GM19043 (cell line): ENCODE data around the gene ADPRM.
"Not testable (repeated sequence)": the region's sequence is repeated elsewhere in the genome, so short reads cannot be mapped to it uniquely, and the experiment has no call there.

ENCODE experiments used
- ATAC-seq: cut with Tn5 transposase; IDR thresholded peaks from one replicate; pipeline ENCODE4 v1.9.1; 2021; ENCODE audit warnings: low read depth; ENCODE audit not compliant: unreplicated experiment

Gene ADPRM

DNA sequence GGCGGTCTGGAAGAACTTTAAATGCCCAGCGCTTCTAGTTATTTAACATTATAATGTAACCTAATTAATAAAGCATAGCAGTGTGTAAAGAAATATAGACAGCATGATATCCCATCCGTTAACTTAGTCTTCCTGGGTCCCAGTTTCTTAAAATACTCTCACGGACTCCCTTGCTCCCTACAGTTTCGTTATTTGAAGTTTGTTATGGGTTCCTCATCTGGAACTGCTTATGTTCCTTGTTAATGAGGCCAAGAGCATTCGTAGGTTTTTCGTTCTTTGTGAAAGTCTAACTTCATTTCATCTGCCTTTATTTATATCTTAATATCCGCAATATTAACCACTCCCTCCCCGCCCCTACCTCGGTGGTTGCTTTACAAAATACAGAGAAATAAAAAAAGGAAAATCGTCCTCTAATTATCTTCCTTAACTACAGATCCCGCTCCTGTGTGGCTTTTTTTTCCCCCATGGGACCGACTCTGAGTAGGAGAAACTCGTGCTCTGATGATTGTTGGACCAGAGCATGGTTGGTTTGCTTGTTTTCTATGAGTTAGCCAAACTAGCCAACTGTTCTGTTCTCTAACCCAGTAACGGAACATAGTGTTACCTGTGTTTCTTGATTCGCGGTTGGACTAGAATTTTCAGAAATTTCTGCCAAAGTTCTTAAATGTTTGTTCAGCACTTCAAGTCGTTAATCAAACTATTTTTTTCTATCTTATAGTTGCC is 863 bp downstream of the ADPRM start:
- ATAC-seq = no peak

DNA sequence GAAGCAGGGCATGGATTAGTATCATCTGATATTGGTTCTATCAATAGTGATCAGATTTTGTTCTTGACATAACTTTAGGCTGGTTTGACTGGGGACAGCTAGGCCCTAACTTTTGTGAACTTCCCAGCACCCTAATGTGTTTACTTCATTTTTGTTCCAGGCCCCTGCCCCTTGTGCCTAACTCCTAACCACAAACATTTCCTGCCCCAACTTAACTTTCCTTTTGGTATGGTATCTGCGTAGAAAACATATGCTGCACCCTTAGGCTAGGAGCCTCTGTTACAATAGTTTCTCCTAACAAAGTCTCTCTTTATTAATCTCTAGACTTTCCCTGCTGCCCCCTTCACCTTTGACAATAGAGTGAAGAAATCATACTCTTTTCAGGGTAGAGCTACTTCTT is 2.5 kb downstream of the ADPRM start:
- no peak for ATAC-seq

DNA sequence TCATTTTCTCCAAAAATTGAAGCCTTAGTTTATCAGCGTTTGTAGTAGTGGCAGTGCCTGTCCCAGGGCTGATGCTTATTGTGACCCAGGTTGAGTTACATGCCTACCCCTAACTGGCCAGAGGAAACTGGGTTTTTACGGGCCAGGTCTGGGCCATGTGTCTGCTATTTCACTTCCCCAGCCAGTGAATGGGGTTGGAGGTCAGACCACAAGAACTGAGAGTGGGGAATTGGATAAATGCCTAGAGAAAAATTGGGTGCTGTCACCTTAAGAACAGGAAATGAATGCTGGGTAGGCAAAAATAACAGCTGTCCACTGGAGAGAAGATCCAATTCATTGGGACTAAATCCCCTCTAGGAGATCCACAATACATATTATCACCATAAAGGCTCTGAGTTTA is 5.2 kb downstream of the ADPRM start:
- ATAC-seq = no peak

- ATAC-seq = no peak
Observed at GRCh38 chr17:10705727-10706126, 8.3 kb downstream of the ADPRM start.

DNA sequence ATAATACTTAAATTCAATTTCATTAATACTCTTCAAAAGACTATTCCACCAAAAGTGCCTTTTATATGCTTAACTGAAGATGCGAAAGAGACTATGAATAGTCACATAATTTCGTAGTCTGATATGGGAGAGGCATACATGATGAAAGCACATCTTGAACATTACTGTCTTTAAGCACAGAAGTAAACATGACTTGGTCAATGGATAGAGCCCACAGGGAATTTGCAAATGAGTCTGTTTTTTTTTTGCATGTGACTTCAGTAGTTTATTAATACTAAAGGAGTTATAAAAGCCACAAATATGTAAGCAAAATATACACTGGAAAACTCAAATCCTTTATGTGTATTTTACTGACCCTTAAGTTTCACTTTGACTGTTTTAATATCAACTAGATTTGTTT is 15.9 kb downstream of the ADPRM start:
- no peak for ATAC-seq

GRCh38 chr17:10716218-10716617 is 18.8 kb downstream of the ADPRM start:
- no peak for ATAC-seq

- ATAC-seq = no peak
Observed at GRCh38 chr17:10718547-10718946, 21.2 kb downstream of the ADPRM start.

DNA sequence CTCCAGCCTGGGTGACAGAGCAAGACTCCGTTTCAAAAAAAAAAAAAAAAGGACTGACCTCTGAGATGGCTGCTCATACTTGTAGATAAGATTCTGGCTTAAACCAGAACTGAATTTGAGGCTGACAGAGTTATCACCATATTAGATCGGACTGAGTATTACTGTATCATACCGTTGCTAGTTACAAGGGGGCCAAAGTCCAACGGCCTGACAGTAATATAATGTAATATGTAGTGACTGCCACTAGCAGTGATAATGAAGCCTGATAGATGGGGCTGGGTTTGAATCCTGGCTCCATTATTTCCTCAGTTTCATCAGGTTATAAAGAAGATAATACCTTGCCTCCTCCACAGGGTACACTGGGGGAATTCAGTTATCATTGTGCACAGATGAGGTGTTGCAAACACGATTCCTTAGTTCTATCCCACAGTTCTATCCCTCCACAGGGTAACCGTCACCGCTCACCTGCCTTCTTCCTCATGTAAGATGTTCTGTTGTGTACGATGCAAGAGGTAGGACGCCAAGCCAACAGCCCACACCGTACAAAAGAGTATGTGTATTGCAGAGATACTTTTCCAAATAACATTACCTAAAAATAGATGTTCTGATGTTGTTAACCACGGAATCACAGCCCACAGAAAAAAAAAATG is 27.3 kb downstream of the ADPRM start:
- no peak for ATAC-seq

DNA sequence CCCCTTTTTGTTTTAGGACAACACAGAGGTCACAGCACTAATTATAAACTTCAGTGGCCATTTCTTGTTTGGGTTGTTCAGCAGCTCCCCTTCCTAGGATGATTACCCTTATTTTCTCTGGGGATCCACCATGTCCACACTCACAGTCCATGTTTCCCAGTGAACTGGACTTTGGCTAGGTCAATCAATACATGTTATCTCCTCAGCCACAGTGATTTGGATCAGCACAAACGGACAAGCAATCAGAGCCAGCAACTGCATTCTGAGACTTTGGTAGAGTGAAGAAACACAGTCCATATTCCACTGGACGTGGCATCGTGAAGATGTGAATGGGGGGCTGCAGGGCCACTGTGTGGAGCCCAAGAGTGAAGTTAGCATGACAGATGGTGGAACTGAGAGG is 27.9 kb downstream of the ADPRM start:
- no peak for ATAC-seq

GRCh38 chr17:10726196-10726595 is 28.8 kb downstream of the ADPRM start:
- ATAC-seq = no peak

DNA sequence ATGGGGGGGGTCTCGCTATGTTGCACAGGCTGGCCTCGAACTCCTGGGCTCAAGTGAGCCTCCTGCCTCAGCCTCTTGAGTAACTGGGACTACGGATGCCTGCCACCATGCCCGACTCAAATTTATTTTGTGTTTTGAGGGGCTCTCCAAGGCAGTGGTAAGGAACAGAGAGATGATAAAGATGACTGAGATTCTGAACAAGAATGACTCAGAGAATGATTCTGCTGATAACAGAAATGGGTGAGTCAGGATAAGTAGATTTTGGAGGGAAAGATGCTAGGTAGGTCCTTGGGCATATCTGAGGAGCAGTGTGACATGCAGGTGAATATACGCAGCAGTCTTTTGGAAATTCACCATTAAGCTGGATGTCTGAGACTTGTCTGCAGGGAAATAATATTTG is 29.8 kb downstream of the ADPRM start:
- ATAC-seq = no peak

GRCh38 chr17:10728331-10728892 is 31.0 kb downstream of the ADPRM start:
- ATAC-seq = no peak

DNA sequence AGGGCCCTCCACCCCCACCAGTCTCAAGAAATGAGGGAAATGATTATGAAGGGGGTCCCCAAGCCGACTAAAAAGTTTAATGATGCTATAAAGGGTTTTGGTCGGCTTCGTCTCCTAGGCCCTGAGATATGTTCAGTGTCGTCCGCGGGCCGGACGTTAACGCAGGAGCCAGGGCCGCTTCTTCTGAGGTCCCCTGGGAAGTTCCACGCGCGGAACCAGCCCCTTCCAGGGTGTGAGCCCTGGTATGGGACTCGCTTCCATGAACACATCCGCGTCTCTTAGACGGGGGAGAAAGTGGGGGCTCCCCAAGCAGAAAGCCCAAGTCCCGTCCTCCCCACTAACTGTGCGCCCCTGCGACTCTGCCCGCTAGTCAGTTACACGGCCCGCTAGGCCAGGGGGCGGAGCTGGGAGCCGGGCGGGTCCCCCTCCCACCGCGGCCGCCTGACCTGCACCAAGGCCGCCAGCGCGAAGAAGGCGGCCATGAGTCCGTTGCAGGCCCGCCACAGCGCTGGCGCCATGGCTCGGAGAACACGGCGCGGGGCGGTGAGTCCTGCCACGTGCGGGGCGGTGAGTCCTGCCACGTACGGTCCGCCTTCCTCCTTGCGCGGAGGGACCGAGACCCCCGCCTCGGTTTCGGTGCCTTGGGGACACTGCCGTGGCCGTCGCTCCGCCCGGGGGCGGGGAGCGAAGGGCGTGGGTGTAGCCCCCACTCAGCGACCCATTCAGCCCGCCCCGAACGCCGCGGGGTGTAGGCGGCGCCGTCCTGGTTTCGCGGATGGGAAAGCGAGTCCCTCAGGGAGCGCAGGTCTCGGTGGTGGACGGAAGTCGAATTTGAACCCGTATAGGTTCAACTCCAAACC is 32.2 kb downstream of the ADPRM start, which contains the start of gene TMEM220:
TMEM220 (minus strand) TSS at position 690 of the 860 bp plus-strand sequence; CDS start at position 518, 172 bp downstream.
- peak; percentile 77 for ATAC-seq

DNA sequence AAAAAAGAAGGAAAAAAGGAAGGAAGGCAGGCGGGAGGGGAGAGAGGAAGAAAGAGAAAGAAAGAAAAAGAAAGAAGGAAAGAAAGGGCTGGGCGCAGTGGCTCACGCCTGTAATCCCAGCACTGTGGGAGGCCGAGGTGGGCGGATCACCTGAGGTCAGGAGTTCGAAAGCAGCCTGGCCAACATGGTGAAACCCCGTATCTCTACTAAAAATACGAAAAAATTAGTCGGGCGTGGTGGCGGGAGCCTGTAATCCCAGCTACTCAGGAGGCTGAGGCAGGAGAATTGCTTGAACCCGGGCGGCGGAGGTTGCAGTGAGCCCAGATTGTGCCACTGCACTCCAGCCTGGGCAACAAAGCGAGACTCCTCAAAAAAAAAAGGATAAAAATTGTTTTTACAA is 32.9 kb downstream of the ADPRM start:
- not testable (repeated sequence) for ATAC-seq

DNA sequence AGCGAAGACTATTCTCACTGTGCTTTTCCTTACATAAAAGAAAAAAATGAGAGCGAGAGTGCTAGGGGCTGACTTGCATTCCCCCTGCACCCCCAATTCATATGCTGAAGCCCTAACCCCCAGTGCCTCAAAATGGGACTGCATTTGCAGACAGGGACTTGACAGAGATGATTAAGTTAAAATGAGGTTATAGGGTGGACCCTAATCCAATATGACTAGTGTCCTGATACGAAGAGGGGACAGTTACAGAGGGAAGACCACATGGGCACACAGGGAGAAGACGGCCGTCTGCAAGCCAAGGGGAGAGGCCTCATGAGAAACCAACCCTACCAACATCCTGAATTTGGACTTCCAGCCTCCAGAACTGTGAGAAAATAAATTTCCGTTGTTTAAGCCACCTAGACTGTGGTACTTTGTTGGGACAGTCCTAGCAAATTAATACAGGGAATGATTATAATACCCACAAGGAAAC is 34.0 kb downstream of the ADPRM start:
- no peak for ATAC-seq

DNA sequence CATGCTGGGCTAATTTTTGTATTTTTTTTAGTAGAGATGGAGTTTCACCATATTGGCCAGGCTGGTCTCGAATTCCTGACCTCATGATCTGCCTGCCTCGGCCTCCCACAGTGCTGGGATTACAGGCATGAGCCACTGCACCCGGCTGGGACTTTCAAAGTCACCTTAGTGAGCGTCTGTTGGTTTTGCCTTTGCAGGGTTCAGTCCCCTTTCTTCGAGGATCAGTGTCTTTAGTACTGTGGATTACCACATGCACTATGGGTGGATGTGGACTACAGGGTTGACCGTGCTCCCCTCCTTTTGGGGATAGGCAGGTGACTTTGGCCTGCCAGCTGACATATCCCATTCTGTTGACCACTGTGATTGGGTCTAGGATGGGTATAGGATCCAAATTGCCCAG is 34.7 kb downstream of the ADPRM start:
- ATAC-seq = not testable (repeated sequence)

DNA sequence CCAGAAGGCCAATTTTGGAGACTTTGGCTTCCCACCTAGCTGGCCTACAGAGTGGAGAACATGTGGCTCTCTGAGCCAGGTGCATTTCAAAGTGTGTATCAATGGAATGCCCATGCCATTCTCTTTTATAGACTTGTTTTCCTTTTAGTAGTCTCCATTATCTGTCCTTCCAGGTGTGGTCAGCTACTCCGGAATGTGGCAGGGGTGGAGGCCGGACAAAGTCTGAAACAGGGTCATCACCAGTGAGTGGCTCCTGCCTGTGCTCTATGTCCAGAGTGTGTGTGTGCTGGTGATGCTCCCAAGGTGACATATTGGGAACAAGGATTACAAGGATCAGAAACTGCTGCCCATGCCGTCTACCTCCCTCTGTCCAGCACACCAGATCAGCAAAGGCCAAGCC is 36.3 kb downstream of the ADPRM start:
- no peak for ATAC-seq

DNA sequence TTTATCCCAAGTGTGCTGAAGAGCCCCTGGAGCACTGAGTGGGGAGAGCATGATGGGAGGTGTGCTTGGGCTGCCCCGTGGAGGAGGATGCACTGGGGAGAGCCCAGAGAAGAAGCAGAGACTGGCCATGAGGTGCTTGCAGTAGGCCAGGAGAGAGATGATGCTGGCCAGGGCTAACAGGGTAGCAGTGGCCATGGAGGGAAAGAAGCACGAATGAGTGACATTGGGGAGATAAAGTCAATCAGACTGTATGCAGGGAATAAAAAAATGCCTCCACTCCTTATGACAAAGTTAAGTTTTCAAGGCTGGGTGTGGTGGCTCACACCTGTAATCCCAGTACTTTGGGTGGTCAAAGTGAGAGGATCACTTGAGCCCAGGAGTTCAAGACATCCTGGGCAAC is 37.9 kb downstream of the ADPRM start:
- no peak for ATAC-seq

DNA sequence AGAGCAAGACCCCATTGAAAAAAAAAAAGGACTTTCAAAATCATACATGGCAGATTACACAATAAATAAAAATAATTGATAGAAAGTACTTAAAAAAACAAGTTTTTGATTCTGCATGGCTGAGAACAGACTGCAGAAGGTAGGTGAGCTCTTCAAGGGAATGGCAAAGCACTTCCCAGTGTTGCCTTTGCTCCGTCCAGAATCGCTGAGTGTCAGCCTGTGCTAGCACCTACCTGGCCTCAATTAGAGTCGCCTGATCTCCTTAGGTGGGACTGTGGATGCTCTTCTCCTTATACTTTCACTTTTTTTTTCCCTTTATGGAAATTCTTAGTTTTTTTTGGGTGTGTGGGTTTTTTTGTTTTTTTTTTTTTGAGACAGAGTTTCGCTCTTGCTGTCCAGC is 38.4 kb downstream of the ADPRM start:
- no peak for ATAC-seq

GRCh38 chr17:10737168-10737622 is 39.8 kb downstream of the ADPRM start:
- ATAC-seq = no peak

DNA sequence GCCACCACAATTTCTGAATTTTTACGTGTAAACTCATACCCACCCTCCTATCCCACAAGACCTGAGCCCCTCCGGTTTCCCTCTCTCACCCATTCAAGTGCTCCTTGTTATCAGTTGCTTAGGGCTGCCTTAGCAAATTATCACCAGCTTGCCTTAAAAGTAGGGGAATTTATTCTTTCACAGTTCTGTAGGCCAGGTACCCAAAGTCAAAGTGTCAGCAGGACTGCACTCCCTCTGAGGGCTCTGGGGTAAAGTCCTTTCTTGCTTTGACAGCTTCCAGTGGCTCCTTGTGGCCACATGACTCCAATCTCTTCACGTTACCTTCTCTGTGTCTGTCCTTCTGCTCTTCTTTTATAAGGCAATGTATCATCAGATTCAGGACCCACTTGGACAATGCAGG is 40.3 kb downstream of the ADPRM start:
- no peak for ATAC-seq
